ENCODE data around the gene RAB38.

RAB38 gene

DNA sequence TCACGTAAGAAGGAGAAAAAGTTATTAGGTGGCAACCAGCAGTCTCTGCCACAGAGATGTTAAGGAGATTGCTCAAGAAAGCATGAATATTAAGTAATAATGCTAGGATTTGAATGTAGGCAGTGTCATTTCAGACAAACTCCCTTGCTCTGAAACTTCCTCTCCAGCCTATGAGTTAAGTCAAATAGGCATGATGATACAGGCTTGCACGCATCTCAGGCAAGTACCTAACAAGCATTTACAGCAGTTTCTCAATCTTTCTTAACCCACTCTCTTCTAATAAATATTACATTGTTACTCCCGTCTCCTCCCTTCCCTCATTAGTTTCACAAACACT, 72.7 kb downstream of the RAB38 start:
- no peak for DNase-seq

DNA sequence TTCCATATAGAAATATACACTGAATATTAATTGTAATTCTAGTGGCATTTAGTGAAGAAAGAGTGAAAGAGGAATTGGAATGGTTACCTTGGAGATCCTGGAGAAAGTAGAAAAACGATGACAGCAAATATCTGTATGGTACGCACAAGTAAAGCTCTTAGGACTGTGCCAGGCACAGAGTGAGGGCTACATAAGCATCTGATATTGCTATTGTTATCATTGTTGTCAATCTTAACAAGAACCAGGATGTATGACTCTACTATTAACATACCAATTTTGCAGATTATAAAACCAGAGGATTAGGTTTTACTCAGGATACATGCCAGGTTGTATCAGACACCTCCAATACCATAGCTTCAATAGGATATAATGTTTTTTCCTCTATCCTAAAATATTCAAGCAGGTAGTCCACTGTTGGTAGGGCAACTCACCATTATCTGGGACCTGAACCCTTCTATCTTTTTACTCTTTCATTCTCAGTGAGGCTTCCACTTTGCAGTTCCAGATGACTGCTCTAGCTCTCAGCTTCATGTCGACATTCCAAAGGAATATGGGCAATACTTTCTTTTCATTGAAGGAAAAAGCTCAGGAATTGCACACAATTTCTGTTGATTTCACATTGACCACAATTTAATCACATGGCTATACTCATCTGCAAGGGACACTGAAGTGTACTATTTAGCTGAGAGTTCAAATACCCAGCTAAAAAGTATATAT, 73.2 kb downstream of the RAB38 start:
- no peak for DNase-seq

DNA sequence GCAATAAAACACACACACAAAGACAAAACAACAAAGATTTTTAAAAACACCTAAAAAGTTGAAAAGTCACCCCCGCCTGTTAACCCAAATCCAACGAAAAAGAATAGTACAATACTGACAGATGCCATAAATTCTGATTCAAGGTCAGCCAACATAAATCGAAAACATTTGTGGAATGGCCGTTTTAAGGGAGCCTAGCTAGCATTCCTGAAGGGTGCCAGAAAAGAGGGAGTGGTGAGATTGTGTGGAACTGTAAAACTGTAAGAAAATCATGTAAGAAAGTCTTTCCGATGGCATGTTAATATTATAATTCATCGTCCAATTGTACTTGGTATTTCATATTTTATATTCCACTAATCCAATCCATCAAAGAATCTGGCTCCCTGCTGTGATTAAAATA, 75.1 kb downstream of the RAB38 start:
- no peak for DNase-seq

DNA sequence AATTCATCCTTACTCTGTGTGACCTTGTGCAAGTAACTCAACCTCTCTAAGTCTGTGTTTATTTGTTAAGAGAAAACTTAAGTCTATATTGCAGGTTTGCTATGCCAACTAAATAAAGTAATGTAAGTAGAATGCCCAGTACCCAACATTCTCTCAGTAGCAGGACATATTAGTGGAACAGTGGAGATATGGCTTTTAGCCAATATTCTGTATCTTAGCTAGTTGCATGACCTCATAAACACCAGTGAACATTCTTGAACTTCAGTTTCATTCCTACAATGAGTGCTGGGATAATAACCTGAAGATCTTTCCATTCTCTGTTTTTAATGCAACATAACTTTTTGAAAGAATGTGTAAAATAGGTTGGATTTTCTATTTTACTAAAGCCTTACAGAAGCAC, 77.0 kb downstream of the RAB38 start:
- no peak for DNase-seq

DNA sequence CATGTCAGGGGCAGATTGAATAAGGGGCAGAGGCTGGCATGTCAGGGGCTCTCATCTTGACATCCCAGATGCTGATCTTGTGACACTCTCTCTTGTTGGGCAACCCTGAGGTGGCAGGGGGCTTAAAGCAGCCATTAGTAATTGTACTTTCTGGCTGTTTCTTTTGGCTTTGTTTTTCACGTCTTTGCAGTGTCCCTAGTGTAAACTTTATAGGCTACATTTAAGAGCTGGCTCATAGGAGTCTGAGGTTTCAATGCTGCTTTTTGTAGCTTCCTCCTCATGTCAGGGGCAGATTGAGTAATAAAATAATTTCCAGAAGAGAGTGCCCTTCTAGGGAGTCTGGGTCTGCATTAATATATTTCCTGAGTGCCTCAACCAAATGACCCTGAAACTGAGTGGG, 86.1 kb downstream of the RAB38 start:
- no peak for DNase-seq

DNA sequence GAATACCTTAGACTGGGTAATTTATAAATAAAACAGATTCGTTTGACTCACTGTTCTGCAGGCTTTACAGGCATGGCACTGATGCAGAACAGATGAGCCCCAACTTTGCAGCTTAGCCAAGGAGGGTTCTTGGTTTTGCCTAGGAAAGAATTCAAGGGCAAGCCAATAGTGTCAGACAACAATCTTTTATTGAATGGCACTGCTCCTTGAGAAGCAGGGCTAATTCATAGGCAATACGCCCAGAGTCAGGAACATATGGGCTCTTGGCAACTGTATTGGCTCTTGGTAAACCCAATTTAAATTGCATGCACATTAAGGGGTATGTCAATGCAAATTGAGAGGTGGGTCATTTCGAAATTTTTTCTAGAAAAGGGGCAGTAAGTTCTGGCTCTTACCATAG, 87.9 kb downstream of the RAB38 start:
- no peak for DNase-seq

DNA sequence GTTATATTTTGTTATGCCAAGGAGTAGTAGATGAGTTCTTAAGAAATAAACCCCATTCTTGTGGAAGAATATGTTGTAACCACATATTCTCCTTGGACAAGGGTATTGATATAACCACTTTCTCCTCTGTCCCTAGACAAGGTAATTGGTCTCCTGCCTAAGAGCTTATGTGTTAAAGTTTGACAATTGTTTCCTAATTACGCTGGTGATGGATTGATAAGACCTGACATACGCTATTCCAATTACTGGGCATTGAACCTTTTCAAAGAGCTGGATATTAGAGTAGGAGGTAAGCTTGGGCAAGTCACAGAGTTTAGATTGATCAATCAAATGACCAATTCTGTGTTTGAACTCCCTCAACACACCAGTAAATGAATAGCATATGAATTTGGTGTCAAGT, 88.9 kb downstream of the RAB38 start:
- no peak for DNase-seq

DNA sequence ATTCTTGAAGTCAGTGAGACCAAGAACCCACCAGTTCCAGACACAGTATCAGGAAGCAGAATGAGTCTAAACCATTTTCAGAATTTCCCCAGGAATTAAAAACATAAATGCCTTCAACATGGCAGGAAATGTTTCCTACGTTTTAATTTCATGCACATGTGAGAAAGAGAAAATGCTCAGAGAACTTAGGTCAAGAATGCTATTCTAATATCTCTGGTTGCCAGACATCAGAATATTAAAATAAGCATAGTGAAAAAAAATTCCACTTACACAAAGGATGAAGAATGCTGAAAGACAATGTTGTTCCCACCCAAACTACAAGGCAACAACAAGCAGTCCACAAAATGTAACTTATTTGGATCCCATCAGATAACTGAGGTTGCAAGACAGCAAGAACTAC, 104.8 kb downstream of the RAB38 start:
- DNase-seq = no peak

DNA sequence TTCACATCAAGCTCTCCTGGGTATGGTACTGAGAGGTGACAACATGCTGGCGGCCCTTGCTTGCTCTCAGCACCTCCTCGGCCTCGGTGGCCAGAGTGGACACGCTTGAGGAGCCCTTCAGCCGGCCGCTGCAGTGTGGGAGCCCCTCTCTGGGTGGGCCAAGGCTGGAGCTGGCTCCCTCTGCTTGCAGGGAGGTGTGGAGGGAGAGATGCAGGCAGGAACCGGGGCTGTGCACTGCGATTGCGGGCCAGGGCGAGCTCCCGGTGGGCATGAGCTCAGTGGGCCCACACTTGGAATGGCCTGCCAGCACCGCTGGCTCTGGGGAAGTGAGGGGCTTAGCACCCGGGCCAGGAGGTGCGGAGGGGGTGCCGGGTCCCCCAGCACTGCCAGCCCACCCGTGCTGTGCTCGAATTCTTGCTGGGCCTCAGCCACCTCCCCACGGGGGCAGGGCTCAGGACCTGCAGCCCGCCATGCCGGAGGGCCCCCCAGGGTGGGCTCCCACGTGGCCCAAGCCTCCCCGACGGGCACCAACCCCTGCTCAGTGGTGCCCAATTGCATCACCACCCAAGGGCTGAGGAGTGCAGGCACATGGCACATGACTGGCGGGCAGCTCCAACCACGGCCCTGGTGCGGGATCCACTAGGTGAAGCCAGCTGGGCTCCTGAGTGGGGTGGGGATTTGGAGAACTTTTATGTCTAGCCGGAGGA, 106.2 kb downstream of the RAB38 start:
- no peak for DNase-seq

DNA sequence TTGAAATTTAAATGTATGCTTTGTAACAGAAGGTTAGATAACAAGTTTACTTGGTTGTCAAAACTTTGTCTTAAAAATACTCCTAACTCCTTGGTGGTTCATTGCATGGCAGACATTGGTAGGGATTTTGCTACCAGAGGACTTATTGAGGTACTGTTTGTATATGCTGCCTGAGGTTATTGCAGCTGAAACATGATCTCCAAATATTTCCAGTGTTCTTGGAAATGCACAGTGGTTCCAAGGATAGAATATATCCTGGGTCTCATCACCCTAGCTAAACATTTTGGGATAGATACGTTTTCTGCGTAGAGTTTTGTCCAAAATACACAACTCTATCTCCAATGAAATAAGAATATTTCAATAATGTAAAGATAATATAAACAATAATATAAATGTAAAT, 109.2 kb downstream of the RAB38 start:
- DNase-seq = no peak

DNA sequence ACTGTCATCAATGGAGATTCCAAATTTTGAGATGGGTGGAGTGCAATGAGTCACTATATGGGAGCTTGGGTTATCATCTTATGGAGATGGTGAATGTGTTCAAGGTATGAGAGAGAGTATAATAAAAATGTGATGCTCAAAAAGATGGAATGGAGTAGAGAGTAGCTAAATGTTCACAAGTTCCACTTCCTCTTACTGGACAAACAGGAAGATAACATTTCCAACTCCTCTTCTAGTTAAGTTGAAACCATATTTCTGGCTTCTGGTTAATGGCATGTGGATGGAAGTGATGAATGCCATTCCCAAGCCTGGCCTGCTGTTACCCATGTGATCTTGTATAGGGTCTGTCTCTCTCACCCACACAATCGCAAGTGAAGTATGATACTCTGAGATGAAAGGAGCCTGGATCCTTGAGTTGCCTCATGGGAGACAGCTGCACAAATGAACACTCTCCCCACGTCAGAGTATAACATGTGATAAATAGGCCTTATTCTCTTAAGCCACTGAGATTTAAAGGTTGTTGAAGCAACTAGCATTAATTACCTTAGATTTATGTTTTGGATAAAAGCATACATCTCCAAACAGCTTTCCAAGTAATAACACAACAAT, 111.0 kb downstream of the RAB38 start:
- no peak for DNase-seq

Data from CD4-positive, alpha-beta T cell treated with Interleukin-21 for 1 hour (primary cell).